Epithelial cell of prostate (primary cell): ENCODE measurements around the gene CDK6.

ENCODE experiments used
- DNase-seq: peaks from one replicate; pipeline ENCODE4 v3.0.0-alpha.2; 2011; ENCODE audit warnings: low read depth, low spot score
- H3K27ac ChIP-seq: fragments of 450-650 bp; 2 replicates; pipeline ENCODE4 v1.5.1; 2017; ENCODE audit warnings: mild to moderate bottlenecking

Gene CDK6

DNA sequence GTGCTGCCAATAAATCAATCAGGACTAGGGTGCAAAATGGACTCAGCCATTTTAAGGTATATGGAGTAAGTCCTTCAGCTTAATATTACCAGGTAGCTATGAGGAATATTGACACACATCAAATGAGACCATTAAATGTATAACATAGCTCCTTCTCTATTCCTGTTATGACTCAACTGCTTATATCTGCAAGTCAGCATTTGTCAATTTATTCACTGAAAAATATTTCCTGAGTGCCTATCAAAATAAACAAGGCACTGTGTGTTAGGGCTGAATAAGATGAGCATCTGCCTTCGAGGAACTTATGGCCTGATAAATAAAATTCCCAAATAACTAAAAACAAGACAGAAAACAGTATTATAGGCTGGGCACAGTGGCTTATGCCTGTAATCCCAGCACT, 113.8 kb downstream of the CDK6 start:
- H3K27ac ChIP-seq = peak overlapping the region; percentile 16
- DNase-seq = no peak

DNA sequence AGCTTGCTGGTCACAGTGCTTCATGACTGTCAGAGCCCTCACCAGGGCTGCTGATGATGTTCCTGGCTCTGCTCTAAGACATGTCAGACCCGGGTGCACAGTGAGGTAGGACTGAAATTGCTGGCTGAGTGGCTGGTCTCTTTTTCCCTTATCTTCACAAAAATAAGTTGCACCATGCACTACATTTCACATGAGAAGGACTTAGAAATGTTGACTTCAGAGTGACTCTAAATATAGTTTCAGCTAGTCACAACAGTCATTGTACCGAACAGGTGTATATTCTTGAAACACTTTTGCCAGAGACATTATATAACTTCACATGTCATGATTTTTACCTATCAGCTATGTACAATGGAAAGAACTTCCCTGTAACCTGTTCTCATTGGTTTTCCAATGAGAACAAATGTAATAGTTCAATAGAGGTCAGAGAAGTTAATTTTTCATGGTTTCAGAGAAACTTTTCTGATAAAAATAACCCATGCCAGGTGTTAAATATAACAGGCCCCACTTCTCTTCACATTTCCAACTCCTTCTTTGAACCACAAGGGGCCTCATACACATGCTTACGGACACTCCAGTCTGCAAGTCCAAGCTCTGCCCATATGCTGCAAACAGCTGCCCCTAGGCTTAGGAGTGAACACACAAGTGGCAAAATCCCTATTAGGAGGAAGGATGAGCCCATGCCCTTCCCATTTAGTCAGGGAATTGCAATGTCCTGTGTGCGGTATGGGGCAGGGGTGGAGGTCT, 115.6 kb downstream of the CDK6 start:
- DNase-seq = no peak
- H3K27ac ChIP-seq = no peak overlapping the region

DNA sequence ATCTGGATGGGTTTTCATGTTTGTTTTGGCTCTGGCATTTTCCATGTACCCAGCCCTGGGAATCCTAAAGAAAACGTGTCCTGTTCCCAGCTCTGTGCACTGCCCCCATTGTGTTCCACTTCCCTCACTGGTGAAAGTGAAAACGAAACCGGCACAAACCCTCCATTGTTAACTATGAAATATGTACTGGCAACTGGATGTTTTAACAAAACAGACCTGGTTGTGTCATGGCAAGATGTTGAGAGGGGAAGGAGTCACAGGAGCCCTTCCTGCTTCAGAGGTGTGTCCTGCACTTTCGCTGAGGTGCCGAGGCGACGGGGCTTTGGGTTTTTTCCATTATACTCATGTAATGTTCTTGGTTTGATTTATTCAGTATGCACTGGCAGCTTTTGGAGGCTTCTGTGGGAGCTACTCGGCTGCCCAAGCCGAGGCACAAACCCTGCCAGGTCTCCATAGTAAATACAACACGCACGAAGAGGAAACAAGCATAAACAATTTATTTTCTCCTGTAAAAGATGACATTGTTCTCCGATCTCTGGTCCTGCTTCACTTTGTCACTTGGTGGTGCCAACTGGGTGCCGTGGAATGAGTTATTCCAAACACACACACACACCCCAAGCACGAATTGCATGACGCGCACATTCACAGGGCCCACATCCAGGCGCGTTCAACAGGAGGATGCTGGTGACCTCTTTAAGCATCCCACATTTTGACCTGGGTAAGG, 118.2 kb downstream of the CDK6 start:
- peak overlapping the region; percentile 78 for H3K27ac ChIP-seq
- peak; percentile 48 for DNase-seq

DNA sequence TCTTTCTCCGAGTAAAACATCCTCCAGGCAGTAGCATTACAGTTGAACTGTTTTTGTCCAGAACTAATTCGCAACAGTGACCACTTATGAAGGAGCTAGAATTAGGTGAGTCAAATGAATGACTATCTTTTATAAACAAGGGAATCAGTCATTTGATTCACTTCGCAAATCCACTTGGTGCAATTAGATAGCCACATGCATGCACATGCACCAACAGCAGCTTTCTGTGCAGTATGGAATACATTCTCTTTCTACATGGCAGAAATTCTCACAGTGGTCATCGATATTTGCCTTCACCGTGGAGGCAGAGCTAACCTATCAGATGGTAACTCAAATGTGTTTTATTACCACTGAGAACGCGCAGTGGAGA, 118.8 kb downstream of the CDK6 start:
- DNase-seq = peak; percentile 37
- peak overlapping the region; percentile 78 for H3K27ac ChIP-seq

DNA sequence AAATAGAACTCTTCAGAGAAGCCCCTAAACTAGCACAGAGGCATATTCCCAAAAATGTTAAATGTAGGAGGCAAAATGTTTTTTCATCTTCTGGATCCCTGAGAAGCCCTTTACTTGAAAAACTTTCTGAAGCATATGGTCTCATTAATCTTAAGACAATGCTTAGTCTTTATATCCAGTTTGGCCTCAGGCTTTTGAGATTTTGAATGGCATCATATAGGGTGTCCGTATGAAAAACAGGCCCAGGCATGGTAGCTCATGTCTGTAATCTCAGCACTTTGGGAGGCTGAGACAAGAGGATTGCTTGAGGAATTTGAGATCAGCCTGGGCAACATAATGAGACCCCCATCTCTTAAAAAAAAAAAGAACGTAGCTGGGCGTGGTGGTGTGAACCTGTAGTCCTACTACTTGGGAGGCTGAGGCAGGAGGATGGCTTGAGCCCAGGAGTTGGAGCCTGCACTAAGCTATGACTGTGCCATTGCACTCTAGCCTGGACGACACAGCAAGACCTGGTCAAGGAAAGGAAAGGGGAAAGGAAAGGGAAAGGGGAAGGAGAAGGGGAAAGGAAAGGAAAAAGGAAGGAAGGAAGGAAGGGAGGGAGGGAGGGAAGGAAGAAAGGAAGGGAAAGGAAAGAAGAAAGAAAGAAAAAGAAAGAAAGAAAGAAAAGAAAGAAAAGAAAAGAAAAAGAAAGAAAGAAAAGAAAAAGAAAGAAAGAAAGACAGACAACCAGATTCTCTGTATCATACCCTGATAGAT, 119.4 kb downstream of the CDK6 start:
- DNase-seq = no peak
- H3K27ac ChIP-seq = peak overlapping the region; percentile 78

DNA sequence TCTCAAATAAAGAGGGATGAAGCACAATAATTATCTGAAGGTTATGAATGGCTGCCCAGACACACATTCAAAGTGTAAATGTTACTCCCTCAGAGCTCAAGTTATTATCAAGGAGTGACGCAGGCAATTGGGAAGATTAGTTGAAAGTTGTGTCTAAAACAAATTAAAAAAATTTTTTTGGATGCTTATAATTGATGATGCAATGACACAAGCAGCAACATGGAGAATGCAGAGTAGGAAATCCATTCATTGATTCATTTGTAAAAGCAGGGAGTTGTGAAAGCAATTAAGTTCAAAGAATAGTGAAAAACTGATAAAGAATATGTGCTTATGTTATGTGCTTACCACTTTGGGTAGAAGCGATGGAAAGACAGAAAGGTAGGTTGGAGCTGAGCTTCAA, 120.4 kb downstream of the CDK6 start:
- no peak for DNase-seq
- H3K27ac ChIP-seq = no peak overlapping the region

DNA sequence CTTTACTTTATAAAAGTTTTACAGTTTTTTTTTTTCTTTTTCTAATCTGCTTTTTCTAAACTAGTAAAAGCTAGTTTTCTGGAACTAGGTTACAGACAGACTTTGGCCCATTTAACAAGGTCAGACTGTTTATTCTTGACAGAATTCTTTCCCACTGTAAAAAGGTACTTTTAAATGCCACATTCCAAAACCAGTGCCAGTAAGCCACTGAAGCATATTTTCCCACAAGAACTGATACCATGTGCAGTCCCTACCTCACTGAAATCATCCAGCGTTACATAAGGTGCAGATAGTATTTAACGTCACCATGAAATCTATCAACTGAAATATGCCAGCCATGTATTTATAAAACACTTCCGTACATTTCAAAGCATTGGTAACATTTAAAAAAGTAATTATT, 121.6 kb downstream of the CDK6 start:
- DNase-seq = no peak
- no peak overlapping the region for H3K27ac ChIP-seq

DNA sequence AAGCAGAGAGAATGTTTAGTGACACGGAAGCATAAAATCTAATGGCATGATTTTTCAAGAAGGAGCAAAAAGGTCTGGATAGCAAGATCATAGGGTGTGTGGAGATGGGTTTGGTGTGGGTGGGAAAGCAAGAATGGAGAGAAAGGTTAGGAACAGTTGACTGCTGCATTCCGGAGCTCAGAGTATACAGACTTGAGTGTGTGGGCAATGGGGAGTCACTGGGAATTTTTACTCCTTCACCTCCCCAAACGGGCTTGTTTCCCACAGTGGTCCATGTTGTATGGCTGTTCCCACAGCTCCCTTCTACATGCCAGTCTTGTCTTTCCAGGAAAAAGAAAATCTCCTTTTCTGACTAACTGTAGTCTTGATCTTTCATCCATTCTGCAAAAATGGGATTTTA, 122.1 kb downstream of the CDK6 start:
- no peak for DNase-seq
- no peak overlapping the region for H3K27ac ChIP-seq

DNA sequence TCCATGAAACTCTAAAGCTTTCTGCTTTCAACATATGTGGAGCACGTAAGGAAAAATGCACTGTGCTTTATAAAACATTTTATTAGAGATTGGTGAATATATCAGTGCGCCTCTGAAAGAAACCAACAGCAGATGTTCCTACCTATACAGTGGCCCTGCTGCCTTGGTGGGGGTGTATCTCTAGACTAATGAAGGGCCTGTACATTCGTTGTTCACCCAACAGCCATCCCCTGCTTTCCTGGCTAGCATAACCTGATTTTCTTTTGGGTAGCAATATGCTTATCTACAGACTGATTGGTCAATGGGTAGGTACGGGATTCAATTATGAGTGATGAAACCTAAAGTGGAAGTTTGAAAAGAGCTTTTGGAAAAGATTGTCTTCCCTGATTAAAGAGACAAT, 126.5 kb downstream of the CDK6 start:
- DNase-seq = no peak

DNA sequence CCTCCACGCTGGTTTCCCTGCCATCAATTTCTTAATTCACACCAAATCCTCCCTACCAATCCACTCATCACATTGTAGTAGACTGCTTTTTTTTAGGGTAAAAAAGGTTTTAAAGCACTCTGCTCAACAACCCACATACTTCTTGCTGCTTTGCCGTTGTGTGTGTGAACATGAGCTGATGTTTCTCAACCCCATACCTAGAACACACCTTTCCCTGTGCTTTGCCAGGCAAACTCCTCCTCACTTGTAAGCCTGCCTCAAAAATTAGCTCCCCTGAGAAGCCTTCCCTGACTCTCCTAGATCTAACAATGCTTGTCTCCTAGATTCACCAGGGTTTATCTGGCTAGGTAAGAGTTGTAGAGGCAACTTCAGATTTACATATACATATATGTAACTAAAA, 127.2 kb downstream of the CDK6 start:
- no peak for DNase-seq

More for the DNA sequence above, 126.5 kb downstream of the CDK6 start:
- no peak overlapping the region for H3K27ac ChIP-seq

DNA sequence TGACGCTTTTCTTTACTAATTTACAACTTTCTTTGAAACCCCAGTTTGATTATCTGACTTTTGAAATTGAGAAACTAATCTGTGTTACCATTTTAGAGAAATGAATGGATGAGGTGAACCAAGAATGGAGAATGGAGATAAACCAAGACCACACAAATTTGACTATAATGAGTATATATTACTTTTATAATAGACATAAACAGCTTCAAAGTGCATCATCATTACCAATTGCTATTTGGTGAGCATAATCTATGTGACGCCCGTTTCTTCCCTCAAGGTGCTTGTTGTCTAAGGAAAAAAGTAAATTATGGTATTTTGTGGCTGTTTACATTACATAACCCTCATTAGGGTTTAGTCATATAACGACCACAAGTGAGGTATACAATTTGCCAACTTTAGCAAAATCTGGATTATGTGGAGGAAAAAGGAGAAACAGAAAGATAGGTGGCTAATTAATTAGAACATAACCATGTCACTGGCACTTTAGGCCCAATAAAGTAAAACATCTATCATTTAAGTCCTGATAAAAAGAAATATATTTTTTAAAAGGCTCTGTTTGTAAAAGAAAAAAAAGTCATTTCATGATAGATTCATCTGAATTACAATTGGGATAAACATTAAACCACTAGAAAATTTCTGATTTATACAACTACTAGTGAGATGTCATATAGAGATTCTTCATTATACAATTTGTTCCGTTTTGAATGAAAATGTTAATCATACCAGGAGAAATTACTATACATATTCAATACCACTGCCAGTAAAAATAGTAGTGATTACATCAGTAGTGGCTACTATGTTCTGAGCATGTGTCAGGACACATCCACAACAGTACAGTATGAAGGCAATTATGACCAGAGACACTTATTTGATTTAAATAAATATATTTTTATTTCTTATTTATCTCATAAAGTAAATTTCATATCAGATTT, 128.0 kb downstream of the CDK6 start:
- no peak for DNase-seq
- no peak overlapping the region for H3K27ac ChIP-seq

More for the DNA sequence above, 127.2 kb downstream of the CDK6 start:
- no peak overlapping the region for H3K27ac ChIP-seq

DNA sequence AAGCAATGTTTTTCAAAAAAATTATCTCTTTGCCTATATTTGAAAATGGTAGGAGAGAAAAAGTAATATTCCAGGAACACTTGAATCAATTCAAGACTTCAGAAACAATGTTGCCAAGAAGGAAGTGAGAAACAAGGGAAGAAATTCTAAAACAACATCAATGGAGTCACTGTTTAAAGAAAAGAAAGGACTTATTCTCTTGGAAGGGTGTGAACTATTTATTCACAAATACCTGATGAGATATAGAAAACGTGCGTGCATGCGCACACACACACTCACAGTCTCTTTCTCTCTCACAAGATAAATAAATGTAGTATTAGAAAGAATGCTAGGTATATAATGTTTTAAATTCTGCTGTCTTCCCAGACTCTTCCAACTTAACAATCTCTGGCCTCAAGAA, 128.9 kb downstream of the CDK6 start:
- no peak for DNase-seq
- H3K27ac ChIP-seq = peak overlapping the region; percentile 3

DNA sequence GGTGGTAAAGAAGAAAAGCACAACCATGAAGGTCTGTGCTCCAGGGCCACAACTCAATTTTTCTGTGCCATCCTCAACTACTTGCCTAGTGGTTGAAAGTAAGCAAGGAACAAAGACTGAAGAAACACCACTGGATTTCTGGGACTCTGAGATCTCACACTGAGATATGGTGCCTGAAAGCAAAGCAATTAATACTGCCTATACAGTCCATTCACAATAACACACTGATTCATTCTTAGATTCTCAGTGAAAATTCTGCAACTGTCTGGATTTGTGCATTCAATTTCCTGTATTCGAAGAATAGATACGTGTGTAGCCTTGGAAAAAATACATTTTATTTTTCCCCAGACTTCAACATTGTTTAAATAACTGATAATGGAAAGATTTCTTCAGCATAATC, 129.8 kb downstream of the CDK6 start:
- no peak overlapping the region for H3K27ac ChIP-seq
- no peak for DNase-seq

DNA sequence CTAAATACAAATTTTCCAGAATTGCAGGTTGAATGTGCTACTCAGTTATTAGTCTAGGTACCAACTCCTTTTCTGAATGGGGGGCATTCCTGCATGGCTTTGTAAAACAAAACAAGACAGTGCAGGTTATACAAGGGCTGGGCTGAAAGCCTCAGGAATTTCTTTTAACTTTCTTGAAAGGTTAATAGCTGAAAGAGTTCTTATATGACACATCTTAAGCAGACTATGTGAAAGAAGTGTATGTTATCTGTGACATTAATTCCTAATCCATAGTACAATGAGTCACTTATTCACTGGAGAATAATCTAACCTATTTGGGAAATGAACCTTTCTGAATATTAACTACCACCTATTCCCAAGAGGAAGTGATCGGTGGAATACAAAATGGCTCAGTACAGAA, 130.5 kb downstream of the CDK6 start:
- H3K27ac ChIP-seq = no peak overlapping the region
- no peak for DNase-seq

DNA sequence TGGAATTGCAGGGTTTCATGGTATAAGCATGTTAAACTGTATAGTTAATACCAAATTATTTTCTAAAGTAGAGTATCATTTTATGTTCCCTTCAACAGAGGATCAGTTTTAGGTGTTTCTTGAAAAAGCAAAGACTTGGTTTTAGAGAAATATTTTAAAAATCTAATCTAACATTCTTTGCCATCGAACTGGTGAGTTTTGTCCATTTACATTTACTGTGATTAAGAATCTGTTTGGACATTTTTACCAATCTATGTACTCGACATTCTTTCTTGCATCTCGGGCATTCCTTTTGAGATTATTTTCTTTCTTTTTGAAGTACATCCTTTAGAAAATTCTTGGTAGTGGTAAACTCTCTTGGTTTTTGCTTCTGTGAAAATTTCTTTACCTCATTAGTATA, 131.5 kb downstream of the CDK6 start:
- no peak overlapping the region for H3K27ac ChIP-seq
- DNase-seq = no peak

DNA sequence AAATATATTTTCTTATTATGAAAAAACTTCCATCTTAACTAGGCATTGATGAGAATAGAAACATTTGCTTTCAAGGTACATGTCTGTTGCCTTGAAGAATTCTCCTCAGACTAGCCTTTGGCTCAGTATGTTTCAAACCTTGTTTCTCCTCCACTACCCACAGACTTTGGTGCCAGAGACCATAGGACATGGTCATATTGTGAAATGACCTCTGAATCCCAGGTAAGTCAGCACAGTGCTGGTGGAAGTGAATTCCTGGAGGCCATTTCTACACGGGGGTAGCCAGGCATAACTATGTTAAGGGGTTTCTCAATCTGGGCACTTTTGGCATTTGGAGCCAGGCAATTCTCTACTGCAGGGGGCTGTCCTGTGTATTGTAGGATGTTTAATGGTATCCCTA, 133.8 kb downstream of the CDK6 start:
- DNase-seq = no peak
- H3K27ac ChIP-seq = no peak overlapping the region

DNA sequence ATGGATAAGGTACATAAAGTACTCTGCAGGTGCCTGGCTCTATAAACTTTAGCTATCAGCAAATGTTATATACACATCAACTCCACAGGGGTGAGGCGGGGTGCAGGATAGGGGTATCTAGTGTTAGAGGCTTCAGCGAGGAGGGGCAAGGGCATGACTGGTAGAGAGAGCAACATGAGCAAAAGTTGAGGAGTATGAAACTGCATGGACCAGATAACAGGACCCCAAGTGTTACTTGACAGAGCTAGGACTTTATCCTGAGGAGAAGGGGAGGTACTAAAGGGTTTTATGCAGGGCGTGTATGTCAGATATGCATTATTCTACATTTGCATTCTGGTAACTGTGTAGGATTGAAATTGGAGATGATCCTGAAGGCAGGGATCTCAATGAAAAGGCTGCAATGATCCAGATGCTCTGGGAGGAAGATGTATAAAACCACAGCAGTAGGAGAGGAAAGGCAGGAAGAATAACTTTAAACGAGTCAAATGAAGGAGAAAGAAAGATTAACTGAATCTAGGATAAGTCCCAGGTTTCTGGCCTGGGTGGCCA, 136.3 kb downstream of the CDK6 start:
- peak overlapping the region; percentile 29 for H3K27ac ChIP-seq
- DNase-seq = no peak

DNA sequence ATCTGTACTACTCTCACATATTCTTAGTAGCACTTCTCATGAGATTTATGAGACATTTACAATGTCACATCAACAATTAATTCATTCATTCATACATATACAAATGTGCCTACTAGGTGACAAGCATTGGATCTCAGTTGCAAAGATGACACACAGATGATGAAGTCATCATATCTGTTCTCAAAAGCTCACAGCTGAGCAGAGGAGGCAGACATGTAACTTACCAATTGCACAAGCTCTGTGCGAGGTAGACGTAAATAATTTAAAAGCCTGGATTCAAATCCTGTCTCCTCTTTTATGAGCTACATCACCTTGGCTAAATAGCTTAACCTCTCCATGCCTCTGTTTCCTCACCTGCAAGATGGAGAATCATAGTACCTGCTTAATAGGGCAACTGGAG, 136.8 kb downstream of the CDK6 start:
- no peak for DNase-seq
- H3K27ac ChIP-seq = peak overlapping the region; percentile 29

DNA sequence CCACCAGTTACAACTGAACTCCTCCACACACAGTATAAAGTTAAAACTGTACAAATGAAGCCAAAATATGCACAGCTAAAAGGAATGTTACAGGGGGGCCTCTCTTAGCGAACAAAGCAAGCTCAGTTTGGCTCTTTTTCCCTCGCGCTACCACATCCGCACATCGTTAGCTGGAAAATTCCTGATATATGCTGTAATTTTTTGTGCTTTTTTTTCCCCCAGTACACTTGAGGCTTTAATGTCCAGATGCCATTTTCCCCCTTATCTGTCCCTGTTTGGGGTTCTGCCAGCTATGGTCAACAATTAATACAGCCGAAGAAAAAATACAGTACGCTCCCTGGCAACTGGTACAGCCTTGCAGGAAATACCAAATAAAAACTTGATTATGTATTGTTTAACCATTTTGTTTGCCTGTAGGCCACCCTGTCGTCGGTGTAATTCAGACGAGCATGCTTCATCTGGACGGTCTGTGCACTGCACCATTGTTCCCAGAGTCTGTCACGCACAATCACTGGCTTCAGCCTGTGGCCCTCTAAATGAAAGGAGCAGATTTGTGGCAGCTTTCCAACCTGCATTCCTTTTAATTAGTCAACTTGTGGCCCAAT, 138.0 kb downstream of the CDK6 start:
- no peak for DNase-seq
- peak overlapping the region; percentile 29 for H3K27ac ChIP-seq
